Cardiac muscle cell (in vitro differentiated cells and primary cell): ENCODE results near the gene PTPRM. TPM values are rescaled to one million over a fixed set of nuclear protein-coding genes. Genes with fewer than 3 reads are reported as not detected.

Experiments
- DNase-seq, 2 donors: peaks; one replicate each; pipeline versions ENCODE4 v3.0.0 to v3.0.0-alpha.2; 2010 to 2017; ENCODE audit warnings: low read depth in 1 of 2, low spot score in 1 of 2
- H3K27ac ChIP-seq: fragments of 200-600 bp; sonication (generic); 2 replicates; pipeline ENCODE4 v1.5.1; 2016
- H3K27me3 ChIP-seq: fragments of 200-600 bp; sonication (generic); 2 replicates; pipeline ENCODE4 v1.6.0; 2016; ENCODE audit warnings: control low read depth
- H3K36me3 ChIP-seq: fragments of 200-600 bp; sonication (generic); 2 replicates; pipeline ENCODE4 v1.5.1; 2016; ENCODE audit warnings: control low read depth
- H3K4me1 ChIP-seq: fragments of 200-600 bp; sonication (generic); 2 replicates; pipeline ENCODE4 v1.8.1; 2017; ENCODE audit warnings: low read depth, mild to moderate bottlenecking, mixed run types
- H3K4me3 ChIP-seq: fragments of 200-600 bp; sonication (generic); 2 replicates; pipeline ENCODE4 v1.5.1; 2016; ENCODE audit warnings: mild to moderate bottlenecking
- H3K9me3 ChIP-seq: fragments of 200-600 bp; sonication (generic); 2 replicates; pipeline ENCODE4 v1.5.1; 2017; ENCODE audit warnings: low read depth, mild to moderate bottlenecking, control low read depth
- polyA plus RNA-seq: library from polyadenylated mRNA; unstranded; fragments of >200 nt; fragmentation: Nextera tagmentation; extraction: Ambion mirVana; gene quantifications from 2 replicates; pipeline ENCODE4 v1.2.1, GENCODE V29; 2016
- total RNA-seq: library from RNA; depleted of rRNA; stranded (reverse); fragments of >200 nt; gene quantifications from 2 replicates; pipeline ENCODE4 v1.2.3, GENCODE V29; 2016
- TF ChIP-seq, protein P1 (sequence below): IDR thresholded peaks from 2 replicates; pipeline ENCODE4 v1.5.1; 2012; ENCODE audit warnings: low read depth, mild to moderate bottlenecking, low read length

Gene PTPRM
- total and polyA plus RNA-seq, 2 experiments from 2014 or later = 26.5 to 48.8 TPM

DNA sequence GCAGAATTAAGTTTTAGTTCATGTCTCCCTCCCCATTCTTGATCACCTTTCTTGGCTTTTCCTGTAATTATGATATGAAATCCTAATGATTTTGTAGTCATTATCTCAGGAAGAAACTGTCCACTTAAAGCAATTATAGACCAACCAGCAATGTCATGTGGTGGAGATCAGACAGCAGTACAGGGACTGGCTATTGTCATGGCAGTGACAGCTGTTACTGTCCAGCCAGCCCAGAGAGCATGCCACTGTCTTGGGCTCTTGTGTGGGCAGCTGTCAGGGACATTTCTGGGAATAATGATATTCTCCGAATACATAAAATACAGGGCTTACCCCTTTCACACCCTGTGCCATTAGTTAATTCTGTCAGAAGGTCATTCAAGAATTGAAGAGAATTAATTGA is 686.8 kb downstream of the PTPRM start:
- Histone ChIP-seq H3K9me3 (no peaks in the 10 kb centered on the region), H3K36me3 (no peaks in the 10 kb centered on the region), H3K4me3 (no peak overlapping the region), H3K27ac (no peak overlapping the region), H3K4me1 (peaks cover 28% of the 10 kb centered on the region), H3K27me3 (no peaks in the 10 kb centered on the region)
- TF ChIP-seq, protein P1, sequence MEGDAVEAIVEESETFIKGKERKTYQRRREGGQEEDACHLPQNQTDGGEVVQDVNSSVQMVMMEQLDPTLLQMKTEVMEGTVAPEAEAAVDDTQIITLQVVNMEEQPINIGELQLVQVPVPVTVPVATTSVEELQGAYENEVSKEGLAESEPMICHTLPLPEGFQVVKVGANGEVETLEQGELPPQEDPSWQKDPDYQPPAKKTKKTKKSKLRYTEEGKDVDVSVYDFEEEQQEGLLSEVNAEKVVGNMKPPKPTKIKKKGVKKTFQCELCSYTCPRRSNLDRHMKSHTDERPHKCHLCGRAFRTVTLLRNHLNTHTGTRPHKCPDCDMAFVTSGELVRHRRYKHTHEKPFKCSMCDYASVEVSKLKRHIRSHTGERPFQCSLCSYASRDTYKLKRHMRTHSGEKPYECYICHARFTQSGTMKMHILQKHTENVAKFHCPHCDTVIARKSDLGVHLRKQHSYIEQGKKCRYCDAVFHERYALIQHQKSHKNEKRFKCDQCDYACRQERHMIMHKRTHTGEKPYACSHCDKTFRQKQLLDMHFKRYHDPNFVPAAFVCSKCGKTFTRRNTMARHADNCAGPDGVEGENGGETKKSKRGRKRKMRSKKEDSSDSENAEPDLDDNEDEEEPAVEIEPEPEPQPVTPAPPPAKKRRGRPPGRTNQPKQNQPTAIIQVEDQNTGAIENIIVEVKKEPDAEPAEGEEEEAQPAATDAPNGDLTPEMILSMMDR = no peak
- DNase-seq = peak in 1 of 2 donors; percentile 61

DNA sequence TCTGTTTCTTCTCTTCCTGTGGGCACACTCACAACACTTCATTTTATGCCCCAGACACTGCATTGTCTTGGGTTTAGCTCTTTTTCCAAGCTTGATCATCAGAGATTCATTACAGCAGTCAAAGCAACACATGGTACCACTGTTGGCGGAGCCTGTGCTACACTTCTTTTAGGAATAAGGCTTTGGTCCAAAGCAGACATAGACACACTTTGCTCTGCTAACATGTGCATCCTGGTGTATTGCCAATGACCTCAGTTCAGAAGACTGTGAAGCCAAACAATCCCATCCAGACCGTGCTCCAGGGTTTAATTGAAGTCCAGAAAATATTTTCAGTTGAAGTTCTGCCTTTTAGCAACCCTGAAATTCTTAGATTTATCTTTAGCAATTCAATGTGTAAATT is 687.5 kb downstream of the PTPRM start:
- TF ChIP-seq, protein P1 = no peak
- Histone ChIP-seq H3K36me3 (no peaks in the 10 kb centered on the region), H3K9me3 (no peaks in the 10 kb centered on the region), H3K27me3 (no peaks in the 10 kb centered on the region), H3K4me1 (peaks cover 28% of the 10 kb centered on the region), H3K4me3 (no peak overlapping the region), H3K27ac (no peak overlapping the region)
- DNase-seq = no peak

DNA sequence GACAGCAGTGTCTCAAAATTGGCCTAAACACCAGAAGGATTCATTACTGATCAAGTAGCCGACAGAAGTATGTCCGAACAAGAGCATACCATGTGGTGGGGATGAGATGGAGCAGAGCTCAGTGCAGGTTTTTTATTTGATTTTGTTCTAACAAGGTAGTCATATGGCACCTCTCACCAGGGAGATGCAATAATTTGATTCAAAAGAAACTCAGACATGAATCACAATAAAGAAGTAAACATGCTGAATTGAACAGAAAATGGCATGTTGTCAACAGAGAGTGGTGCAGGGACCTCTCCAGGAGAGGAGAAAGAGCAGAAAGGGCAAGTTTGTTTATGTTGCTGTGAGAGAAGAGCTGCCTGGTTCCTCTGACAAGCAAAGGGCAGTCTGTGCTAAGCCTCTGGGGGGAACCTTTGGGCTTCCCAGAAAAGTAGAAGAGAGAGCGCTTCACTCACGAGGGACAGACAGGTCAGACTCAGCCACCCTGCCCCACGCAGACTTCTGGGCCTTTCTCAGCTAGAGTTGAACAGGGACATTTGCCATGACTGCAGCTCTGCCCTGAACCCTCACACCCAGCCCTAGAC is 690.8 kb downstream of the PTPRM start:
- H3K27ac ChIP-seq = peak overlapping the region; percentile 29
- no peaks in the 10 kb centered on the region for H3K27me3 ChIP-seq
- TF ChIP-seq, protein P1 = no peak
- no peak for DNase-seq
- H3K4me3 ChIP-seq = no peak overlapping the region
- no peaks in the 10 kb centered on the region for H3K9me3 ChIP-seq
- H3K36me3 ChIP-seq = no peaks in the 10 kb centered on the region
- peaks cover 30% of the 10 kb centered on the region for H3K4me1 ChIP-seq

DNA sequence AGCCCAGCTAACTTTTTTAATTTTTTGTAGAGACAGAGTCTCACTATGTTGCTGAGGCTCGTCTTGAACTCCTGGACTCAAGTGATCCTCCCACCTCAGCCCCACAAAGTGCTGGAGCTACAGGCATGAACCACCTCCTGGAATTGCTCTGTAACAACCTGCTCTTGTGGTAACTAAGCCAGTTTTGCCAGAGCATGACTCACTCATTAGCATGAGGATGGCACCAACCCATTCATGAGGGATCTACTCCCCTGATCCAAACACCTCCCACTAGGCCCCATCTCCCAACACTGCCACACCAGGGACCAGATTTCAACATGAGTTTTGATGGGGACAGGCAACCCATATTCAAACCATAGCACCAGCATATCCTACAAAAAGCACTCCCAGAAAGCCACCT is 693.2 kb downstream of the PTPRM start:
- no peak overlapping the region for H3K4me3 ChIP-seq
- H3K27ac ChIP-seq = no peak overlapping the region
- no peaks in the 10 kb centered on the region for H3K27me3 ChIP-seq
- no peaks in the 10 kb centered on the region for H3K36me3 ChIP-seq
- no peaks in the 10 kb centered on the region for H3K9me3 ChIP-seq
- TF ChIP-seq, protein P1 = no peak
- DNase-seq = peak in 1 of 2 donors; percentile 2
- H3K4me1 ChIP-seq = peaks cover 17% of the 10 kb centered on the region

DNA sequence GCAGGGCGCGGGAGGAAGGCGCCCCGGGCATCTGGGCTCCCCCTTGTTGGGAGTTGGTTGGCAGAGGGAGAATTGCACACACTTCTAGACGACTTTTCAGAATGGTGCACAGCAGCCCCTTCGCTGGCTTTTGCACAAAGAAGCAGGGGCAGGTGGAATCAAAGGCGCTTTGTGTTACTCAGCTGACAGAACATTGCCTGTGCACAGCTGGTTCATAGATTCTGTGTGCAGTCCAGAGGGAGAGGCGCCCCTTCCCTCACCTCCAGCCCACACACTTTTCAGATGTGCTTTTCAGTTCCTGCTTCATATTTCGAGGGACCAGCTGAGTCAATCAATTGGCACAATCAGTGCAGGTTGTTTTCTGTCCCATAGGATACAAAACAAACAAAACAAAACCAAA is 693.7 kb downstream of the PTPRM start:
- H3K4me1 ChIP-seq = peaks cover 20% of the 10 kb centered on the region
- H3K36me3 ChIP-seq = no peaks in the 10 kb centered on the region
- TF ChIP-seq, protein P1 = no peak
- H3K9me3 ChIP-seq = no peaks in the 10 kb centered on the region
- no peaks in the 10 kb centered on the region for H3K27me3 ChIP-seq
- H3K27ac ChIP-seq = no peak overlapping the region
- H3K4me3 ChIP-seq = no peak overlapping the region
- DNase-seq = no peak
